ENCODE results near the gene PLXNB1.

- TF ChIP-seq, protein P1, sequence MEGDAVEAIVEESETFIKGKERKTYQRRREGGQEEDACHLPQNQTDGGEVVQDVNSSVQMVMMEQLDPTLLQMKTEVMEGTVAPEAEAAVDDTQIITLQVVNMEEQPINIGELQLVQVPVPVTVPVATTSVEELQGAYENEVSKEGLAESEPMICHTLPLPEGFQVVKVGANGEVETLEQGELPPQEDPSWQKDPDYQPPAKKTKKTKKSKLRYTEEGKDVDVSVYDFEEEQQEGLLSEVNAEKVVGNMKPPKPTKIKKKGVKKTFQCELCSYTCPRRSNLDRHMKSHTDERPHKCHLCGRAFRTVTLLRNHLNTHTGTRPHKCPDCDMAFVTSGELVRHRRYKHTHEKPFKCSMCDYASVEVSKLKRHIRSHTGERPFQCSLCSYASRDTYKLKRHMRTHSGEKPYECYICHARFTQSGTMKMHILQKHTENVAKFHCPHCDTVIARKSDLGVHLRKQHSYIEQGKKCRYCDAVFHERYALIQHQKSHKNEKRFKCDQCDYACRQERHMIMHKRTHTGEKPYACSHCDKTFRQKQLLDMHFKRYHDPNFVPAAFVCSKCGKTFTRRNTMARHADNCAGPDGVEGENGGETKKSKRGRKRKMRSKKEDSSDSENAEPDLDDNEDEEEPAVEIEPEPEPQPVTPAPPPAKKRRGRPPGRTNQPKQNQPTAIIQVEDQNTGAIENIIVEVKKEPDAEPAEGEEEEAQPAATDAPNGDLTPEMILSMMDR (conservative IDR thresholded peaks at IDR 0.05; ENCODE audit: low read depth, low read length): no peak
- no peak for TF ChIP-seq EZH2 (IDR thresholded peaks at IDR 0.05; ENCODE audit: borderline replicate concordance, low read depth, low read length, poor library complexity, severe bottlenecking)
Measured at GRCh38 chr3:48440590-48440958, 10.7 kb upstream of the PLXNB1 start.
